PC-3 (cell line): Measurements from ENCODE around the gene ATG101. TPM values are rescaled to one million over a fixed set of nuclear protein-coding genes. Genes with fewer than 3 reads are reported as not detected.

ENCODE experiments used
- ATAC-seq: fragments of 200-7000 bp; cut with Tn5 transposase; 2 replicates; pipeline ENCODE4 v1.9.1; 2020; ENCODE audit warnings: mild to moderate bottlenecking, moderate library complexity
- BruUV-seq: library from RNA; stranded (reverse); fragments of 400-500 nt; replicated peaks from 2 replicates; lab custom pipeline; 2021; lab: Mats Ljungman, UMichigan
- CTCF ChIA-PET: fragments of 300-600 bp; sonication (Branson Sonifier 250); formaldehyde crosslinking; loops from one replicate; lab custom pipeline; 2022; ENCODE audit warnings: antibody characterized with exemption; lab: Charles Lee
- POLR2A ChIA-PET: fragments of 300-600 bp; sonication (Branson Sonifier 250); formaldehyde crosslinking; loops from one replicate; lab custom pipeline; 2022; ENCODE audit warnings: antibody characterized with exemption; ENCODE audit not compliant: unreplicated experiment; lab: Charles Lee
- DNase-seq: peaks from one replicate; pipeline ENCODE4 v3.0.0-alpha.2; 2015
- H2AFZ ChIP-seq: fragments of 300-600 bp; sonication (generic); 2 replicates; pipeline ENCODE4 v1.6.0; 2016; ENCODE audit warnings: antibody characterized with exemption, low read length
- H3F3A ChIP-seq: fragments of 300-600 bp; sonication (generic); one replicate; pipeline ENCODE4 v1.6.0; 2017; ENCODE audit warnings: antibody characterized with exemption, low read length, control low read depth, mild to moderate bottlenecking; ENCODE audit not compliant: unreplicated experiment
- H3K27ac ChIP-seq: fragments of 300-600 bp; sonication (generic); 2 replicates; pipeline ENCODE4 v1.5.1; 2016; ENCODE audit warnings: mild to moderate bottlenecking, low read length
- H3K27me3 ChIP-seq: fragments of 300-600 bp; sonication (generic); 2 replicates; pipeline ENCODE4 v1.6.1; 2016; ENCODE audit warnings: low read length, mixed read lengths
- H3K36me3 ChIP-seq: fragments of 300-600 bp; sonication (generic); 2 replicates; pipeline ENCODE4 v1.6.1; 2016; ENCODE audit warnings: low read depth, mixed run types, low read length, mixed read lengths
- H3K4me1 ChIP-seq: fragments of 300-600 bp; sonication (generic); 2 replicates; pipeline ENCODE4 v1.5.1; 2016; ENCODE audit warnings: low read length; ENCODE audit not compliant: insufficient read depth
- H3K4me2 ChIP-seq: fragments of 300-600 bp; sonication (generic); 2 replicates; pipeline ENCODE4 v1.6.0; 2016; ENCODE audit warnings: low read length
- H3K4me3 ChIP-seq: fragments of 300-600 bp; sonication (generic); 2 replicates; pipeline ENCODE4 v1.5.1; 2016; ENCODE audit warnings: mild to moderate bottlenecking, low read length, mixed read lengths
- H3K79me2 ChIP-seq: fragments of 300-600 bp; sonication (generic); 2 replicates; pipeline ENCODE4 v1.6.1; 2017; ENCODE audit warnings: low read length, mixed read lengths
- H3K9ac ChIP-seq: fragments of 300-600 bp; sonication (generic); 2 replicates; pipeline ENCODE4 v1.6.0; 2016; ENCODE audit warnings: mild to moderate bottlenecking, low read length
- H3K9me2 ChIP-seq: fragments of 300-600 bp; sonication (generic); replicated peaks from 2 replicates; pipeline ENCODE4 v1.6.1; 2016; ENCODE audit warnings: mixed run types, low read length, mixed read lengths
- H3K9me3 ChIP-seq: fragments of 300-600 bp; sonication (generic); 2 replicates; pipeline ENCODE4 v1.6.1; 2016; ENCODE audit warnings: low read length, mixed read lengths
- H4K20me1 ChIP-seq: fragments of 300-600 bp; sonication (generic); 2 replicates; pipeline ENCODE4 v1.6.1; 2016; ENCODE audit warnings: low read length, mixed read lengths
- CTCF ChIP-seq: fragments of 300-600 bp; sonication (generic); conservative IDR thresholded peaks from 2 replicates; pipeline ENCODE4 v1.5.1; 2017; ENCODE audit warnings: antibody characterized with exemption, low read depth, mild to moderate bottlenecking, low read length
- EZH2 ChIP-seq: fragments of 300-600 bp; sonication (generic); IDR thresholded peaks from one replicate; pipeline ENCODE4 v1.6.1; 2017; ENCODE audit warnings: antibody characterized with exemption, mild to moderate bottlenecking, low read length; ENCODE audit not compliant: unreplicated experiment
- EZH2phosphoT487 ChIP-seq: fragments of 300-600 bp; sonication (generic); IDR thresholded peaks from 2 replicates; pipeline ENCODE4 v1.6.1; 2018; ENCODE audit warnings: mild to moderate bottlenecking, antibody characterized with exemption, low read length, borderline replicate concordance
- intact Hi-C: fragments of 100-400 bp; cut with micrococcal nuclease; formaldehyde crosslinking; loops from 2 replicates; pipeline ENCODE4 v1.9.0; 2023
- total RNA-seq: library from RNA; depleted of rRNA; stranded (reverse); fragments of >200 nt; gene quantifications from 2 replicates; pipeline ENCODE4 v1.2.3, GENCODE V29; 2014

The ATG101 gene
- total RNA-seq, 1 experiment from 2014 or later: 110 TPM

GRCh38 chr12:52050758-52051541 lies 18.8 kb upstream of the ATG101 start, which contains the start of gene NR4A1:
Gene NR4A1 (plus strand): TSS chr12:52051442. CDS start chr12:52054329, 2,887 bp downstream.
- Histone ChIP-seq H3K4me3 (peak within 1 kb of the TSS; percentile 79), H3K27me3 (no peaks in the 10 kb centered on the region), H3K79me2 (peaks cover 23% of the 10 kb centered on the region; the same call in 1 of the 2 replicates), H4K20me1 (peaks cover 41% of the 10 kb centered on the region), H3K4me1 (peaks cover 23% of the 10 kb centered on the region), H2AFZ (peak within 1 kb of the TSS; percentile 57), H3K36me3 (peaks cover 4% of the 10 kb centered on the region; the same call in 1 of the 2 replicates), H3K9me2 (no peaks in the 10 kb centered on the region), H3K9ac (peak within 1 kb of the TSS; percentile 94), H3K4me2 (peak within 1 kb of the TSS; percentile 96), H3K27ac (peak within 1 kb of the TSS; percentile 93), H3K9me3 (no peaks in the 10 kb centered on the region), H3F3A (no peaks in the 10 kb centered on the region)
- intact Hi-C loops: loop anchor here (1.0 kb wide), 2 partner anchors 14 to 26 kb away; no protein-coding TSS in a partner anchor
- ChIA-PET CTCF (interaction anchor here (0.6 to 1.3 kb wide), 9 partner anchors 17 to 32 kb away, joined by 3 to 8 read pairs (median 4); partner anchors contain the start of gene ATG101), POLR2A (interaction anchor here (0.6 to 1.5 kb wide), 8 partner anchors 15 to 1602 kb away, joined by 3 to 23 read pairs (median 5); partner anchors contain the start of gene ATG101)
- TF ChIP-seq EZH2phosphoT487 (no peak), EZH2 (no peak), CTCF (peak; percentile 25; the same call in 1 of the 2 replicates)
- DNase-seq (peak; percentile 90), ATAC-seq (peak; percentile 80)
- BruUV-seq: TSS peak; percentile 88

GRCh38 chr12:52052468-52053186 lies 17.2 kb upstream of the ATG101 start:
- ChIA-PET POLR2A (no interaction called here), CTCF (interaction anchor here (1.0 to 1.3 kb wide), 2 partner anchors 16 to 30 kb away, joined by 3 to 8 read pairs; no protein-coding TSS in a partner anchor)
- peak; percentile 42 for DNase-seq
- peak overlapping the region; percentile 96 for H3K4me2 ChIP-seq
- H3K36me3 ChIP-seq: peaks cover 16% of the 10 kb centered on the region; the same call in 1 of the 2 replicates
- no peaks in the 10 kb centered on the region for H3K27me3 ChIP-seq
- H3K9me2 ChIP-seq: no peaks in the 10 kb centered on the region
- peaks cover 23% of the 10 kb centered on the region; the same call in 1 of the 2 replicates for H3K79me2 ChIP-seq
- BruUV-seq: no TSS peak
- peak overlapping the region; percentile 94; the same call in 1 of the 2 replicates for H3K9ac ChIP-seq
- H3F3A ChIP-seq: no peaks in the 10 kb centered on the region
- peaks cover 23% of the 10 kb centered on the region for H3K4me1 ChIP-seq
- no peak for TF ChIP-seq EZH2
- TF ChIP-seq CTCF: no peak
- TF ChIP-seq EZH2phosphoT487: no peak
- no peak overlapping the region for H2AFZ ChIP-seq
- no peaks in the 10 kb centered on the region for H3K9me3 ChIP-seq
- H3K27ac ChIP-seq: no peak overlapping the region
- ATAC-seq: no peak
- H4K20me1 ChIP-seq: peaks cover 44% of the 10 kb centered on the region
- intact Hi-C loops: no loop called here
- H3K4me3 ChIP-seq: peak overlapping the region; percentile 79
